Mesenchymal stem cell (in vitro differentiated cells and primary cell): ENCODE measurements around the gene SKP2.
"Not testable (repeated sequence)": the region's sequence is repeated elsewhere in the genome, so short reads cannot be mapped to it uniquely, and the experiment has no call there.

Experiments used
- DNase-seq: peaks from one replicate; pipeline ENCODE4 v3.0.0-alpha.2; 2013
- H2AFZ ChIP-seq: one replicate; pipeline ENCODE4 v1.6.1; 2013; ENCODE audit warnings: low read depth, mild to moderate bottlenecking, control low read depth, inconsistent platforms, low read length, moderate library complexity
- H2AK5ac ChIP-seq: 2 replicates; pipeline ENCODE4 v1.6.1; 2013; ENCODE audit warnings: low read length, moderate library complexity, mild to moderate bottlenecking, inconsistent platforms; ENCODE audit not compliant: severe bottlenecking
- H2BK120ac ChIP-seq: one replicate; pipeline ENCODE4 v1.6.1; 2013; ENCODE audit warnings: low read depth, mild to moderate bottlenecking, inconsistent platforms, low read length, moderate library complexity
- H2BK12ac ChIP-seq, 2 experiments: one replicate each; pipeline ENCODE4 v1.6.1; 2013; ENCODE audit warnings: inconsistent platforms in 2 of 2, low read length in 2 of 2, mild to moderate bottlenecking in 2 of 2, moderate library complexity in 2 of 2, control low read depth in 1 of 2
- H2BK15ac ChIP-seq: one replicate; pipeline ENCODE4 v1.6.1; 2013; ENCODE audit warnings: mild to moderate bottlenecking, low read depth, inconsistent platforms; ENCODE audit not compliant: poor library complexity, severe bottlenecking
- H2BK5ac ChIP-seq: 2 replicates; pipeline ENCODE4 v1.6.1; 2013; ENCODE audit warnings: low read depth, mild to moderate bottlenecking, low read length, control low read depth, inconsistent platforms; ENCODE audit not compliant: poor library complexity, severe bottlenecking
- H3K14ac ChIP-seq, 2 experiments: one replicate each; pipeline ENCODE4 v1.6.1; 2013; ENCODE audit warnings: inconsistent platforms in 2 of 2, low read length in 2 of 2, control low read depth in 1 of 2, mild to moderate bottlenecking in 1 of 2, moderate library complexity in 1 of 2
- H3K18ac ChIP-seq, 2 experiments: one replicate each; pipeline ENCODE4 v1.6.1; 2013; ENCODE audit warnings: inconsistent platforms in 2 of 2, low read length in 2 of 2, control low read depth in 1 of 2, low read depth in 1 of 2, mild to moderate bottlenecking in 1 of 2
- H3K23ac ChIP-seq, 2 experiments: one replicate each; pipeline ENCODE4 v1.6.1; 2013; ENCODE audit warnings: inconsistent platforms in 2 of 2, low read length in 2 of 2, mild to moderate bottlenecking in 2 of 2, moderate library complexity in 2 of 2, control low read depth in 1 of 2
- H3K27ac ChIP-seq: 2 replicates; pipeline ENCODE4 v1.5.1; 2013; ENCODE audit warnings: mild to moderate bottlenecking, moderate library complexity, low read length, control low read depth, inconsistent platforms; ENCODE audit not compliant: poor library complexity, severe bottlenecking
- H3K27me3 ChIP-seq, 2 experiments: 2 replicates each; pipeline versions ENCODE4 v1.6.1 to v1.7.0; 2013; ENCODE audit warnings: low read length in 2 of 2, mild to moderate bottlenecking in 2 of 2, moderate library complexity in 2 of 2, control low read depth in 1 of 2, inconsistent platforms in 1 of 2; ENCODE audit not compliant: control insufficient read depth in 1 of 2, insufficient read depth in 1 of 2
- H3K36me3 ChIP-seq, 2 experiments: 2 replicates each; pipeline versions ENCODE4 v1.6.1 to v1.7.0; 2013; ENCODE audit warnings: low read length in 2 of 2, control low read depth in 1 of 2, inconsistent platforms in 1 of 2, low read depth in 1 of 2, mild to moderate bottlenecking in 1 of 2; ENCODE audit not compliant: insufficient read depth in 2 of 2, control insufficient read depth in 1 of 2
- H3K4ac ChIP-seq, 2 experiments: one replicate each; pipeline ENCODE4 v1.6.1; 2013; ENCODE audit warnings: inconsistent platforms in 2 of 2, low read length in 2 of 2, mild to moderate bottlenecking in 2 of 2, moderate library complexity in 2 of 2, control low read depth in 1 of 2, low read depth in 1 of 2
- H3K4me1 ChIP-seq: 2 replicates; pipeline ENCODE4 v1.6.1; 2013; ENCODE audit warnings: low read depth, low read length, control low read depth; ENCODE audit not compliant: control insufficient read depth, insufficient read depth
- H3K4me2 ChIP-seq: 2 replicates; pipeline ENCODE4 v1.6.1; 2013; ENCODE audit warnings: low read length, mild to moderate bottlenecking, inconsistent platforms; ENCODE audit not compliant: poor library complexity, severe bottlenecking
- H3K4me3 ChIP-seq, 2 experiments: 2 replicates each; pipeline versions ENCODE4 v1.5.1 to v1.7.0; 2013; ENCODE audit warnings: low read length in 2 of 2, mild to moderate bottlenecking in 2 of 2, control low read depth in 1 of 2, low read depth in 1 of 2; ENCODE audit not compliant: insufficient read depth in 1 of 2
- H3K79me1 ChIP-seq: replicated peaks from 2 replicates; pipeline ENCODE4 v1.6.1; 2013; ENCODE audit warnings: mild to moderate bottlenecking, control low read depth, low read length, inconsistent platforms; ENCODE audit not compliant: poor library complexity, severe bottlenecking
- H3K9ac ChIP-seq: 2 replicates; pipeline ENCODE4 v1.7.0; 2013; ENCODE audit warnings: mild to moderate bottlenecking, low read length, moderate library complexity
- H3K9me3 ChIP-seq: 2 replicates; pipeline ENCODE4 v1.7.0; 2013; ENCODE audit warnings: mild to moderate bottlenecking, low read length; ENCODE audit not compliant: control insufficient read depth
- H4K8ac ChIP-seq: one replicate; pipeline ENCODE4 v1.6.1; 2013; ENCODE audit warnings: inconsistent platforms, mild to moderate bottlenecking, low read length, moderate library complexity
- H4K91ac ChIP-seq: one replicate; pipeline ENCODE4 v1.6.1; 2013; ENCODE audit warnings: mild to moderate bottlenecking, low read length, inconsistent platforms
- WGBS: methylation state at CpG from one replicate; pipeline ENCODE4 v1.1.7; 2013; ENCODE audit warnings: mixed read lengths; 5-methylcytosine and 5-hydroxymethylcytosine counted together

Gene SKP2

DNA sequence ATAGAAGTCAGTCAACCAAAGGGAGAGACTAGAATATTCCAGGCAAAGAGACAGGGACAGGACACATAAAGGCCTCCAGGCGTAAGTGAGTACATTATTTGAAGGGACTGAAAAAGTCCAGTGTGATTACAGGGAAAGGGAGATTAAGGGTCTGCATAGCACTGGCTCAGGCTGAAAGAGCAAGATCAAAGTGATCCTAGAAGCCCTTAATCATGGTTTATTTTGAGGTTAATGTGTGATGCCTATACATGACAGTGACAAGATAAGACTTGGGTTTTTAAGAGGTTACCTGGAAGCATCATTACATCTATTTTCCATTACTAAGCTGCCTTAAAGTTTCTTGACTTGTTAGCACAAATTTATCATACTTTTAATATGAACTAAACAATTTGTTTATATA lies 26.0 kb upstream of the SKP2 start:
- H3K79me1 ChIP-seq, result no peaks in the 10 kb centered on the region
- H3K18ac ChIP-seq, result no peak overlapping the region
- H2BK5ac ChIP-seq, result no peak overlapping the region
- H3K4me2 ChIP-seq, result no peak overlapping the region
- H2BK120ac ChIP-seq, result no peak overlapping the region
- no peak overlapping the region for H2AFZ ChIP-seq
- 95% methylated on average over 1 of the region's 1 CpG for WGBS
- H3K4me3 ChIP-seq, result no peak overlapping the region
- peaks cover 7 to 38% of the 10 kb centered on the region in 2 experiments for H3K36me3 ChIP-seq
- no peak overlapping the region for H3K4ac ChIP-seq
- no peak overlapping the region for H2BK12ac ChIP-seq
- no peak overlapping the region for H4K91ac ChIP-seq
- no peak overlapping the region for H3K27ac ChIP-seq
- H3K9ac ChIP-seq, result no peak overlapping the region
- no peak overlapping the region for H3K23ac ChIP-seq
- H3K4me1 ChIP-seq, result no peaks in the 10 kb centered on the region
- no peak overlapping the region for H4K8ac ChIP-seq
- H2AK5ac ChIP-seq, result no peak overlapping the region
- DNase-seq, result no peak
- no peak overlapping the region for H3K14ac ChIP-seq
- no peak overlapping the region for H2BK15ac ChIP-seq
- H3K9me3 ChIP-seq, result peaks cover 3% of the 10 kb centered on the region
- no peaks in the 10 kb centered on the region for H3K27me3 ChIP-seq

DNA sequence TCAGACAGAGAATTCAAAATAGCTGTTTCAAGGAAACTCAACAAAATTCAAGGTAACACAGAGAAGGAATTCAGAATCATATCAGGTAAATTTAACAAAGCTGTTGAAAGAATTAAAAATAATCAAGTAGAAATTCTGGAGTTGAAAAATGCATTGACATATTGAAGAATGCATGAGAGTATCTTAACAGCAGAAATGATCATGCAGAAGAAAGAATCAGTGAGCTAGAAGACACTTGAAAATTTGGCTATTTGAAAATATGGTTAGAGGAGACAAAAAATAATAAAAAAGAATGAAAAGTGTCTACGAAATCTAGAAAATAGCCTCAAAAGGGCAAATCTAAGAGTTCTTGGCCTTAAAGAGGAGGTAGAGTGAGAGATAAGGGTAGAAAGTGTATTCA lies 23.1 kb upstream of the SKP2 start:
- 92% methylated on average over 1 of the region's 1 CpG for WGBS
- H3K4me1 ChIP-seq, result no peaks in the 10 kb centered on the region
- H3K4me2 ChIP-seq, result no peak overlapping the region
- no peak overlapping the region for H4K91ac ChIP-seq
- peaks cover 3% of the 10 kb centered on the region for H3K9me3 ChIP-seq
- H4K8ac ChIP-seq, result no peak overlapping the region
- H3K9ac ChIP-seq, result no peak overlapping the region
- no peak overlapping the region for H3K23ac ChIP-seq
- DNase-seq, result no peak
- no peak overlapping the region for H2BK120ac ChIP-seq
- H2AK5ac ChIP-seq, result no peak overlapping the region
- no peaks in the 10 kb centered on the region for H3K27me3 ChIP-seq
- peaks cover 7 to 21% of the 10 kb centered on the region in 2 experiments for H3K36me3 ChIP-seq
- H3K4me3 ChIP-seq, result no peak overlapping the region
- H2BK5ac ChIP-seq, result no peak overlapping the region
- H3K27ac ChIP-seq, result no peak overlapping the region
- H3K14ac ChIP-seq, result no peak overlapping the region
- no peaks in the 10 kb centered on the region for H3K79me1 ChIP-seq
- H3K18ac ChIP-seq, result no peak overlapping the region
- H3K4ac ChIP-seq, result no peak overlapping the region
- H2BK12ac ChIP-seq, result no peak overlapping the region
- no peak overlapping the region for H2AFZ ChIP-seq
- no peak overlapping the region for H2BK15ac ChIP-seq

DNA sequence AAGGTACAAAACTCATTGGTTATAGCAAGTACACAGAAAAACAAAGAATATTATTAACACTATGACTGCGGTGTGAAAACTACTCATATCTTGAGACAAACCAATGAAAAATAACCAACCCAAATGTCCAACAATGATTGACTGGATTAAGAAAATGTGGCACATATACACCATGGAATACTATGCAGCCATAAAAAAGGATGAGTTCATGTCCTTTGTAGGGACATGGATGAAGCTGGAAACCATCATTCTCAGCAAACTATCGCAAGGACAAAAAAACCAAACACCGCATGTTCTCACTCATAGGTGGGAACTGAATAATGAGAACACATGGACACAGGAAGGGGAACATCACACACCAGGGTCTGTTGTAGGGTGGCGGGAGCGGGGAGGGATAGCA lies 22.2 kb upstream of the SKP2 start:
- peaks cover 7 to 22% of the 10 kb centered on the region in 2 experiments for H3K36me3 ChIP-seq
- not testable (repeated sequence) for H2AK5ac ChIP-seq, H3K27me3 ChIP-seq, H3K9me3 ChIP-seq, H3K14ac ChIP-seq, H3K4me3 ChIP-seq, H2BK12ac ChIP-seq, H3K18ac ChIP-seq, H2BK5ac ChIP-seq, H3K79me1 ChIP-seq, H3K4ac ChIP-seq, H3K4me1 ChIP-seq, H2BK120ac ChIP-seq, H4K91ac ChIP-seq, H3K27ac ChIP-seq, H3K4me2 ChIP-seq, H3K9ac ChIP-seq, H2BK15ac ChIP-seq, H3K23ac ChIP-seq, H4K8ac ChIP-seq, H2AFZ ChIP-seq, DNase-seq
- WGBS, result 100% methylated on average over 1 of the region's 5 CpGs

DNA sequence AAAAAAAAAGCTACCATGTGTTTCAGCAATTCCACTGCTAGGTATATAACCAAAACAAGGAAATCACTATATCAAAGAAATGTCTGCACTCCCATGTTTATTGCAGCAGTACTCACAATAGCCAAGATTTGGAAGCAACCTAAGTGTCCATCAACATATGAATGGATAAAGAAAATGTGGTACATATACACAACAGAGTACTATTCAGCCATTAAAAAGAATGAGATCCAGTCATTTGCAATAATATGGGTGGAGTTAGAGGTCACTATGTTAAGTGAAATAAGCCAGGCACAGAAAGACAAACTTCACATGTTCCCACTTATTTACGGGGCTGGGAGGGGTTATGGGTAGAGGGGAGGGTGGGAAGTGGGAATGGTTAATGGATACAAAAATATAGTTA lies 18.9 kb upstream of the SKP2 start:
- H3K9ac ChIP-seq, H2BK5ac ChIP-seq, DNase-seq, H2AFZ ChIP-seq, H3K18ac ChIP-seq, H3K4me2 ChIP-seq, H3K79me1 ChIP-seq, H3K14ac ChIP-seq, H4K8ac ChIP-seq, H3K23ac ChIP-seq, H3K4me1 ChIP-seq, H2AK5ac ChIP-seq, H4K91ac ChIP-seq, H3K4me3 ChIP-seq, H2BK15ac ChIP-seq, H3K27ac ChIP-seq, H2BK120ac ChIP-seq, H3K4ac ChIP-seq, H3K27me3 ChIP-seq, H2BK12ac ChIP-seq, H3K9me3 ChIP-seq: not testable (repeated sequence)
- peaks cover 3 to 25% of the 10 kb centered on the region in 2 experiments for H3K36me3 ChIP-seq
- 100% methylated on average over 1 of the region's 1 CpG for WGBS
